ENCODE measurements around the gene THAP12.

GRCh38 chr11:76391021-76391420, 10.1 kb upstream of the THAP12 start:
- no peak for TF ChIP-seq TAF1 (IDR thresholded peaks at IDR 0.05; ENCODE audit: low read depth, low read length)
- no peak for TF ChIP-seq POLR2A (IDR thresholded peaks at IDR 0.05; ENCODE audit: low read depth, low read length)
- no peak for TF ChIP-seq POLR2AphosphoS5 (IDR thresholded peaks at IDR 0.05; ENCODE audit: low read depth, low read length)

Data from GM12891 (cell line).